ENCODE measurements around the gene PRCP. TPM values are rescaled to one million over a fixed set of nuclear protein-coding genes. Genes with fewer than 3 reads are reported as not detected.

Gene PRCP
- total RNA-seq, 2 experiments from 2014 or later = 24.5 to 30.1 TPM

- H3K4me1 Mint-ChIP-seq = no peaks in the 10 kb centered on the region
- H3K36me3 Mint-ChIP-seq (ENCODE audit: low read depth) = peaks cover 12% of the 10 kb centered on the region
- DNase-seq = no peak
- no peaks in the 10 kb centered on the region for H3K27me3 Mint-ChIP-seq
- no peak overlapping the region for H3K27ac Mint-ChIP-seq
- ChIA-PET POLR2A (no interaction called here), CTCF (no interaction called here)
- no peak overlapping the region for H3K4me3 Mint-ChIP-seq
- no peaks in the 10 kb centered on the region for H3K9me3 Mint-ChIP-seq
Measured at GRCh38 chr11:82832983-82833382, 67.2 kb downstream of the PRCP start.

DNA sequence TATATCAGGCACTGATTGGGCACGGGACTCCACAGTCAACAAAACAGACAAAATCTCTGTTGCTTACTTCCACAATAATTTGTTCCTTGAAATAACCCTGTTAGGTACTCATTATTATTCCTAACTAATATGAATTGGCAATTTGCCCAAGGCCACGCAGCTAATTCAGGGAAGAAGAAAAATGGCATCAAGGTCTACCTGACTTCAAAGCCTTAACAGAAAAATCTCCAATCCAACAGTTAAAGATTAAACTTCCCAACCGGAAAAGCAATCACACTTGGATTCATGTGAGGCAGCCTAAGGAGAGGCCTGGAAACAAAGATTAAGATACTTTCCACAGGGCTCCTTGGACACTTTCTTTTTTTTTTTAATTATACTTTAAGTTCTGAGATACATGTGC is 68.9 kb downstream of the PRCP start:
- POLR2A ChIA-PET = no interaction called here
- CTCF ChIA-PET = no interaction called here
- H3K4me1 Mint-ChIP-seq = no peaks in the 10 kb centered on the region

DNA sequence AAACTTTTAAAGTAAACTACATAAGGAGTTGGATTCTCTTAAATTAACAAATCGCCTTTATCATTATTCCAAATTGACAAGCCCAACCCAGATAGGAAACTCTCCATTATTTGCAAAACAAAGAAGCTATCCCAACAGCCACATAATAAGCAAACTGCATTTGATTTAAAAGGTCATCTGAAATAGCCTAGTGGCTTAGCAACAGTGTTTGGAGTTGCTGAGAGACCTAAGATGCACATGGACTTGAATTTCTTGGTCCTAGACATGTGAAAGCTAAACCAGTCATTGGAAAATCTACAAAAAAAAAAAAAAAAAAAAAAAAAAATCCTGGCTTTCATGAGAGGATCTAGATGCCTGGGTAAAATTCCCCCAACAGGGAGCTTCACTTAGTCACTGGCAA is 69.5 kb downstream of the PRCP start:
- ChIA-PET CTCF (no interaction called here), POLR2A (no interaction called here)
- H3K36me3 Mint-ChIP-seq (ENCODE audit: low read depth) = peaks cover 12% of the 10 kb centered on the region
- H3K4me1 Mint-ChIP-seq = no peaks in the 10 kb centered on the region
- DNase-seq = no peak
- no peaks in the 10 kb centered on the region for H3K27me3 Mint-ChIP-seq
- H3K4me3 Mint-ChIP-seq = no peak overlapping the region
- H3K27ac Mint-ChIP-seq = no peak overlapping the region
- H3K9me3 Mint-ChIP-seq = no peaks in the 10 kb centered on the region

More for the DNA sequence above, 68.9 kb downstream of the PRCP start:
- Mint-ChIP-seq H3K9me3 (no peaks in the 10 kb centered on the region), H3K27ac (no peak overlapping the region), H3K36me3 (ENCODE audit: low read depth) (peaks cover 12% of the 10 kb centered on the region), H3K4me3 (no peak overlapping the region), H3K27me3 (no peaks in the 10 kb centered on the region)
- no peak for DNase-seq

GRCh38 chr11:82829101-82829500 is 71.1 kb downstream of the PRCP start:
- Mint-ChIP-seq H3K4me1 (no peaks in the 10 kb centered on the region), H3K27me3 (no peaks in the 10 kb centered on the region), H3K36me3 (ENCODE audit: low read depth) (peaks cover 5% of the 10 kb centered on the region), H3K9me3 (no peaks in the 10 kb centered on the region), H3K27ac (no peak overlapping the region), H3K4me3 (no peak overlapping the region)
- ChIA-PET POLR2A (no interaction called here), CTCF (no interaction called here)
- DNase-seq = no peak

DNA sequence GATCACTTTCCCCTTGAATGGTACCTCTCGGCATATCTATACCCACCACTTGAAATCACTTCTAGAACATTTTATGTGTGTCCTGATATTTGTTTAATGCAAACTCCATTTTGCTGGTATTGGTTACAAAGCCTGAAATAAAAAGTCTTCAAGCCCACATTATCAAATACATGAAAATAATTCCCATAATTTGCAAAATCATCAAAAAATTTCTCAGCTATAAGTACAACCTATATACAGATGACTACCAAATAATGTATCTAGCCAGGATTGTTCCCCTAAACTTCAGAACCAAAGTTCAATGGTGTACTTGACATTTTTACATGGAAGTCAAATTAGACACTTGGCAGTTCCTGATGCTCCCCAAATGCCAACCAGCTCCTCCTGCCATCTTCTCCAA is 71.8 kb downstream of the PRCP start:
- Mint-ChIP-seq H3K4me1 (no peaks in the 10 kb centered on the region), H3K36me3 (ENCODE audit: low read depth) (peaks cover 5% of the 10 kb centered on the region), H3K4me3 (no peak overlapping the region), H3K27ac (no peak overlapping the region), H3K9me3 (no peaks in the 10 kb centered on the region), H3K27me3 (no peaks in the 10 kb centered on the region)
- DNase-seq = no peak
- ChIA-PET POLR2A (no interaction called here), CTCF (no interaction called here)

- DNase-seq = no peak
- ChIA-PET POLR2A (no interaction called here), CTCF (no interaction called here)
- Mint-ChIP-seq H3K27me3 (no peaks in the 10 kb centered on the region), H3K27ac (no peak overlapping the region), H3K9me3 (no peaks in the 10 kb centered on the region), H3K4me1 (no peaks in the 10 kb centered on the region), H3K36me3 (ENCODE audit: low read depth) (no peaks in the 10 kb centered on the region), H3K4me3 (no peak overlapping the region)
Measured at GRCh38 chr11:82826526-82826925, 73.7 kb downstream of the PRCP start.

GRCh38 chr11:82823647-82824619 is 76.3 kb downstream of the PRCP start:
- Mint-ChIP-seq H3K27me3 (no peaks in the 10 kb centered on the region), H3K4me1 (no peaks in the 10 kb centered on the region), H3K36me3 (ENCODE audit: low read depth) (no peaks in the 10 kb centered on the region), H3K27ac (no peak overlapping the region), H3K9me3 (no peaks in the 10 kb centered on the region), H3K4me3 (no peak overlapping the region)
- ChIA-PET CTCF (no interaction called here), POLR2A (no interaction called here)
- DNase-seq = no peak

- ChIA-PET POLR2A (no interaction called here), CTCF (no interaction called here)
- H3K4me3 Mint-ChIP-seq = no peak overlapping the region
- H3K9me3 Mint-ChIP-seq = no peaks in the 10 kb centered on the region
- H3K36me3 Mint-ChIP-seq (ENCODE audit: low read depth) = no peaks in the 10 kb centered on the region
- no peak for DNase-seq
- H3K27me3 Mint-ChIP-seq = peaks cover 15% of the 10 kb centered on the region
- H3K27ac Mint-ChIP-seq = no peak overlapping the region
- no peaks in the 10 kb centered on the region for H3K4me1 Mint-ChIP-seq
Measured at GRCh38 chr11:82818409-82819043, 81.7 kb downstream of the PRCP start.

DNA sequence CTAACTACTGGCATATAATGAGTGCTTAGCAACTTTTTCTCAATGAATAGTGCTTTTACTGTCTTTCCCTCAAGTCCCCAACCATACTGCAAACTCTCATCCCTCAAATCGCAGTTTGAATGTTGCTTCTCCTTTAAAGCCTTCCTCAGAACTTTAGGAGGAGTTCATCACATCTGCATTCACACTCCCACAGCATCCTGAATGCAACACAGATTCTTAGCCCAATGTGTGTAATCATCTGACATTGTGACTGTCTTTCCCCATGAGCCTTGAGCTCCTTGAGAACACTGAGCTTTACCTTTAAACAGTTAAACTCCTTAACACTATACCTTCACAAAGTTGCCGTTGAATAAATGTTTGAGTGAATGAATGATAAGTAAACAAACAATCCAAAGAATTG is 84.8 kb downstream of the PRCP start:
- Mint-ChIP-seq H3K4me3 (no peak overlapping the region), H3K27me3 (peaks cover 20% of the 10 kb centered on the region), H3K27ac (no peak overlapping the region), H3K9me3 (no peaks in the 10 kb centered on the region), H3K36me3 (ENCODE audit: low read depth) (no peaks in the 10 kb centered on the region), H3K4me1 (no peaks in the 10 kb centered on the region)
- DNase-seq = no peak
- ChIA-PET CTCF (interaction anchor here (0.6 kb wide), 1 partner anchor 1555 kb away, joined by 3 read pairs; no protein-coding TSS in a partner anchor), POLR2A (no interaction called here)

DNA sequence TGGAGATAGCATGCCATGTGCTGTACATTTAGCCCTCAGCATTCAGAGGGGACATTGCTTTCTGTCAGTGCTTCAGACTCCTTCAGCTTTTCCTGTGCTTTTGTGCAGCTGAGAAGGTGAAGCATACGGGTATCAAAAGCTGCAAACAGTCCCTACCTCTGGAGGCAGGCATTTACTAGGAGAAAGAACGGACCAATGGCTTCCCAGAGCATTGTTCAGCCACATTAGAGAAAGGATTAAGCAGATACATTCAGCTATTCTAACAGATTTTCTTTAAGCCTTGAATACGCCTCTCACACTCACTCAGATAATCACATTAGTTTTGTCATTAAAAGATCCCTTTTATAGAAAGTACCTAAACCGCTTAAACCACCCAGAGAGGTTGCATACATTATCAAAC is 85.9 kb downstream of the PRCP start:
- no peak overlapping the region for H3K27ac Mint-ChIP-seq
- H3K9me3 Mint-ChIP-seq = no peaks in the 10 kb centered on the region

DNA sequence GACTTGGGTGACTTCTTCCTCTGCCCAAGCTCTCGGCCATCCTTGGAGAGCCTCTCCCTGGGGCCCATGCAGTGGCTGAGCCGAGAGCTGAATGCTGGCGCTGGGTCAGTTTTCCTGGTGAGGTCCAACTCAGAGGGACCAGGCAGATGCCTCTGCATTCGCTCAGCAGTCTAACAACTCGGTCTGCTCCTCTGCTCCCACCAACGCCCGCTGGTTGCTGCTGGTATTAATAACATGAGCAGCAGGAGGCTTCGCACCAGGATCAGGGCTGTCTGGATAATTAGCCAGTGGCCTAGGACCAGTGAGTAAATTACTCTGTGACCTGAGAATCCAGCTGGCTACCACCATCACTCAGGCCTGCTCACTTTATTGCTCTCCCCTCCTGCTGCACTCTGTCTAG is 88.9 kb downstream of the PRCP start:
- Mint-ChIP-seq H3K27me3 (peaks cover 34% of the 10 kb centered on the region), H3K4me3 (no peak overlapping the region), H3K4me1 (no peaks in the 10 kb centered on the region), H3K27ac (no peak overlapping the region), H3K9me3 (no peaks in the 10 kb centered on the region), H3K36me3 (ENCODE audit: low read depth) (no peaks in the 10 kb centered on the region)
- ChIA-PET CTCF (no interaction called here), POLR2A (no interaction called here)
- DNase-seq = no peak

More for the DNA sequence above, 85.9 kb downstream of the PRCP start:
- Mint-ChIP-seq H3K4me3 (no peak overlapping the region), H3K27me3 (peaks cover 25% of the 10 kb centered on the region), H3K4me1 (no peaks in the 10 kb centered on the region), H3K36me3 (ENCODE audit: low read depth) (no peaks in the 10 kb centered on the region)
- ChIA-PET POLR2A (no interaction called here), CTCF (no interaction called here)
- no peak for DNase-seq

DNA sequence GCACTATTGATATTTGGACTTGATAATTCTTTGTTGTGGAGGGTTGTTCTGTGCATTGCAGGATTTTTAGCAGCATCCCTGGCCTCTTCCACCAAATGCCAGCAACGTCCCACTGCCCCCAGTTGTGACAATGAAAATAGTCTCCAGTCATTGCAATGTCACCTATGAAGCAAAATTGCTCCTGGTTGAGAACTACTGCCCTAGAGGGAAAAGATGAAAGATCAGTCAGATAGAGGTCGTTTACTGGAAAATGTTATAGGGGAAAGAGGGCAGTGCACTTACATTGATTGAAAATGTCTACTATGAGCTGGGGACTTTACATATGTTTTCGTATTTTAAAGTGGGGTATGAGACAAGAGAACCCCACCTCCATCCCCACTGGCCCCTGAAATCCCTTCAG is 89.5 kb downstream of the PRCP start:
- no peak for DNase-seq
- POLR2A ChIA-PET = no interaction called here
- Mint-ChIP-seq H3K36me3 (ENCODE audit: low read depth) (no peaks in the 10 kb centered on the region), H3K4me3 (no peak overlapping the region), H3K27ac (no peak overlapping the region), H3K9me3 (no peaks in the 10 kb centered on the region), H3K4me1 (no peaks in the 10 kb centered on the region), H3K27me3 (peaks cover 35% of the 10 kb centered on the region)
- CTCF ChIA-PET = no interaction called here

DNA sequence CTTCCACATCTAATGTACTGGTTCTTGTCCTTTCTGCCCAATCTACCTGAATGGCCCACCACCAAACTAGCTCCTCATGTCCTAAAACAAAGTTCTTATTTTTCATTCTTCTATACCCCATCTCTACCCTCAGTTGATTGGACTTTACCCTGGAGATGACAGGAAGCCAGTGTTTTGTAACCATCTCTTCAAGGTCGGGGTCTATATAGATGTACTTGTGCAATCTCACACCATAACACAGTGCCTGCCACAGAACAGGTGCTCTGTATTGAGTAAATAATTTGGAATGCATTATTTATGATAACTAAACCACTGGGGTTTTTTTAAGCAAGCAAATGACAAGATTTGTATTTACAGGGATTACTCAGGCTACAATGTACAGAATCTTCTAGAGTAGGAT is 89.9 kb downstream of the PRCP start:
- no peak for DNase-seq
- H3K27ac Mint-ChIP-seq = no peak overlapping the region
- no peaks in the 10 kb centered on the region for H3K9me3 Mint-ChIP-seq
- H3K36me3 Mint-ChIP-seq (ENCODE audit: low read depth) = no peaks in the 10 kb centered on the region
- no peak overlapping the region for H3K4me3 Mint-ChIP-seq
- ChIA-PET POLR2A (no interaction called here), CTCF (no interaction called here)
- H3K4me1 Mint-ChIP-seq = no peaks in the 10 kb centered on the region
- H3K27me3 Mint-ChIP-seq = peaks cover 36% of the 10 kb centered on the region

GRCh38 chr11:82807646-82808045 is 92.6 kb downstream of the PRCP start:
- H3K27me3 Mint-ChIP-seq = peaks cover 38% of the 10 kb centered on the region
- no peak overlapping the region for H3K27ac Mint-ChIP-seq
- CTCF ChIA-PET = no interaction called here
- POLR2A ChIA-PET = no interaction called here
- DNase-seq = no peak
- H3K4me3 Mint-ChIP-seq = no peak overlapping the region
- H3K9me3 Mint-ChIP-seq = no peaks in the 10 kb centered on the region
- no peaks in the 10 kb centered on the region for H3K36me3 Mint-ChIP-seq (ENCODE audit: low read depth)
- H3K4me1 Mint-ChIP-seq = no peaks in the 10 kb centered on the region
